HTERT RPE-1 (cell line): ENCODE results near the gene TMPRSS6.

ENCODE experiments used
- in situ Hi-C: fragments of 300-500 bp; cut with MboI; formaldehyde crosslinking; loops from 4 replicates; pipeline ENCODE4 v1.14.3; 2020; ENCODE audit warnings: low sequenced_read_pairs

The TMPRSS6 gene

DNA sequence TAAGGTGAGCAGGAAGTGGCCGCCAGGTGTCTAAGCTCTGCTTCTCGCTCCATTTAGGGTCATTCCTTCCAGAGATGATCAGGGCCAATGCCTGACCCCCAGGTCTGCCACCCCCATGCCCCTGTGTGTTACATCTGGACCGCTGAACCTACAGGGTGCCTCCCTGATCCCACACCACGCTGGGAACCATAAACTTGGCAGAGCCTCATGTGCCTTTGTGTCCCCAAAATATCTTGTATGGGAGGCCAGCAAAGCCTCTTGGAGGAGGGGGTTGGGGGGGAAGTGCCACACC, 94.0 kb downstream of the TMPRSS6 start:
- in situ Hi-C loops, result no loop called here
